ENCODE measurements around the gene RNF32.

- TF ChIP-seq CTCF (conservative IDR thresholded peaks at IDR 0.05) (no peak), EZH2 (IDR thresholded peaks at IDR 0.05; ENCODE audit: low read depth) (no peak)
These were observed 27.7 kb downstream of the RNF32 start for GRCh38 chr7:156668130-156668741.

Measured in PC-9 (cell line).